BLaER1 treated with 17β-estradiol and CSF1 and Interleukin-3, amounts not matched to agents 10 nM and 100 nM (cell line): ENCODE results near the gene CMSS1.

Experiments
- H3K27ac ChIP-seq, 11 experiments: shearing (Covaris generic); formaldehyde crosslinking; 2 replicates each; pipeline ENCODE4 v1.8.1; 2022
- H3K27me3 ChIP-seq, 11 experiments: shearing (Covaris generic); formaldehyde crosslinking; 2 replicates each; pipeline ENCODE4 v1.8.1; 2022
- H3K36me3 ChIP-seq, 11 experiments: shearing (Covaris generic); formaldehyde crosslinking; 2 replicates each; pipeline ENCODE4 v1.8.1; 2022
- H3K4me1 ChIP-seq, 10 experiments: shearing (Covaris generic); formaldehyde crosslinking; 2 replicates each; pipeline ENCODE4 v1.8.1; 2022
- H3K4me2 ChIP-seq, 11 experiments: shearing (Covaris generic); formaldehyde crosslinking; 2 replicates each; pipeline ENCODE4 v1.8.1; 2022
- H3K4me3 ChIP-seq, 10 experiments: shearing (Covaris generic); formaldehyde crosslinking; 2 replicates each; pipeline ENCODE4 v1.8.1; 2022
- H3K9ac ChIP-seq, 11 experiments: shearing (Covaris generic); formaldehyde crosslinking; 2 replicates each; pipeline ENCODE4 v1.8.1; 2022
- H3K9me3 ChIP-seq, 11 experiments: shearing (Covaris generic); formaldehyde crosslinking; replicated peaks in 1 of 11; 2 replicates each; pipeline ENCODE4 v1.8.1; 2022
- H4K20me1 ChIP-seq, 11 experiments: shearing (Covaris generic); formaldehyde crosslinking; 2 replicates each; pipeline ENCODE4 v1.8.1; 2022
- Cebpa-rat ChIP-seq, 11 experiments: shearing (Covaris generic); IDR thresholded peaks; 2 replicates each; pipeline ENCODE4 v1.8.1; 2022

Gene CMSS1

DNA sequence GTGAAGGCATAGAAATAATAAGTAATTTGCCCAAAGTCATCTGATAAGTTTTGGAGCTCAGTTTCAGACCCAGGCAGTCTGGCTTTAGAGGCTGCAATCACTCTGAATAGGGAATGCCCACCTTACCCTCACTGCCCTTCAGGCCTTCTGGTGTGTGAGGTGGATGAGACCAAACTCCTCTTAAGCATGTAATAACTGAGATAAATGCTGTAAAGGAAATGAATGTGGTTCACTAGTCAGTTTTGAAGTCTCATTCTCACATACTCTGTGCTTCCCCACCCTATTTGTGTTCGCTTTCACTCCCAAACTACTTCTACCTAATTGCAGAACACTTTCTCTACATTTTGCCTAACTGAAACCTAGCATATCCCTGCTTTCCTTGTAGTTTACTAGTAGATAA is 152.5 kb downstream of the CMSS1 start:
- Histone ChIP-seq H3K4me1 (peaks cover 0 to 31% (median 0%) of the 10 kb centered on the region in 10 experiments; a peak in 4 of 20 replicates), H3K36me3 (peaks cover 0 to 4% (median 0%) of the 10 kb centered on the region in 11 experiments; a peak in 2 of 22 replicates), H3K9ac (no peak overlapping the region), H3K27me3 (no peaks in the 10 kb centered on the region), H3K4me3 (no peak overlapping the region), H3K27ac (no peak overlapping the region), H3K4me2 (no peak overlapping the region), H4K20me1 (peaks cover 0 to 35% (median 0%) of the 10 kb centered on the region in 11 experiments; a peak in 5 of 22 replicates), H3K9me3 (no peaks in the 10 kb centered on the region)
- TF ChIP-seq Cebpa-rat (IDR thresholded peaks at IDR 0.05), result no peak

DNA sequence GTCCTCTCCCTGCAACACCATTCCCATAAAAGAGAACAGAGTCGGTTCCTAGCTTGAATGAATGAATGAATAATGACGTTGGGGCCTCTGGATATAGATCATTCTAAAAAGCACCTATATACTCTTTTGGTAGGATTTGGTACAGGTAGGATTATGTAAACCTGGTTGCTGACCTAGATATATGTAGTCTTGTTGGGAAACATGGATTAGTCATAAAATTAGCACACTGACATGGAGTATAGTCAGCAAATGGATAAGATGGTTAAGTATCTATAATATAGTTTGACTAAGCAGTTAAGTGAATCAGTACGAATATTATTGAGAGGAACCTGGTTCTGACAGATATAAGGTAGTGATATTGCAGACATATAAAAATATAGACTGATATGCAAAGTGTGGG is 154.1 kb downstream of the CMSS1 start:
- H3K9me3 ChIP-seq, result no peaks in the 10 kb centered on the region
- H3K4me3 ChIP-seq, result no peak overlapping the region
- peaks cover 0 to 4% (median 0%) of the 10 kb centered on the region in 11 experiments; a peak in 2 of 22 replicates for H3K36me3 ChIP-seq
- H3K27ac ChIP-seq, result no peak overlapping the region
- peaks cover 0 to 31% (median 0%) of the 10 kb centered on the region in 10 experiments; a peak in 4 of 20 replicates for H3K4me1 ChIP-seq
- H4K20me1 ChIP-seq, result peaks cover 0 to 25% (median 0%) of the 10 kb centered on the region in 11 experiments; a peak in 4 of 22 replicates
- no peak overlapping the region for H3K4me2 ChIP-seq
- no peak for TF ChIP-seq Cebpa-rat (IDR thresholded peaks at IDR 0.05)
- no peaks in the 10 kb centered on the region for H3K27me3 ChIP-seq
- H3K9ac ChIP-seq, result no peak overlapping the region

DNA sequence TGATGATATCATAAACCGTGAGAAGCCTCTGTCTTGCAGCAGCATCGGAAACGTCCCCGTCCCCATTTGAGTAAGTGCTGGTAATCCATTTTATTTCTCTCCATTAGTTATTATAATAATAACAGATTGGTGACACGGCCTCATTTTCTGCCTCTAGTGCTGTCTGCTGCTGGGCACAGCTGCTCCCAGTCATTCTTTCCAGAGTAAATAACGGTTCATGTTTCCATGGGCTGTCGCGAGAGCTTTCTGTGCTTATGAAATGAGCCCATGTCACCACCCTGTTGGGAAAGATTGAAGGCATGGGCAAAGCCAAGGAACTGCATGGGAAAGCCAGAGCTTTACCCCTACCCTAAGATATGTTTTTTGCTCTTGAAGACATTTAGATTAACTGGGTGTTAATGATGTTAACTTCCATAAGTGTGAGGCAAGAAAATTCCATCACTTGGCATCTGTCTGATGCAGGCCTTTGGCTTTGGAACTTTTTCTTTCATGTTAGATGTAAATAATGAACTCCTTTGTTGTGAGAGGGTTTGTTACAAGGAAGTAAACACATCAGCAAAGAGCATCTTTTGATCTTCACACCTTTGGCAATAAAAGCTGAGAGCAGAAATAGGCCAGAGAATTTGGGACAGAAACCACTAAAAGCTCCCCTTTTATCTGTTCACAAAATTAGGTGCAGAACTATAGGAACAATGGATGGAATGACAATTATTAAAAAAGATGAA is 154.9 kb downstream of the CMSS1 start:
- Histone ChIP-seq H3K9ac (no peak overlapping the region), H4K20me1 (peaks cover 0 to 25% (median 0%) of the 10 kb centered on the region in 11 experiments; a peak in 4 of 22 replicates), H3K27ac (no peak overlapping the region), H3K27me3 (no peaks in the 10 kb centered on the region), H3K9me3 (peaks cover 0 to 5% (median 0%) of the 10 kb centered on the region in 11 experiments; a peak in 2 of 22 replicates), H3K4me1 (peaks cover 0 to 31% (median 0%) of the 10 kb centered on the region in 10 experiments; a peak in 4 of 20 replicates), H3K36me3 (peaks cover 0 to 6% (median 0%) of the 10 kb centered on the region in 11 experiments; a peak in 3 of 22 replicates), H3K4me3 (no peak overlapping the region), H3K4me2 (no peak overlapping the region)
- no peak for TF ChIP-seq Cebpa-rat (IDR thresholded peaks at IDR 0.05)

DNA sequence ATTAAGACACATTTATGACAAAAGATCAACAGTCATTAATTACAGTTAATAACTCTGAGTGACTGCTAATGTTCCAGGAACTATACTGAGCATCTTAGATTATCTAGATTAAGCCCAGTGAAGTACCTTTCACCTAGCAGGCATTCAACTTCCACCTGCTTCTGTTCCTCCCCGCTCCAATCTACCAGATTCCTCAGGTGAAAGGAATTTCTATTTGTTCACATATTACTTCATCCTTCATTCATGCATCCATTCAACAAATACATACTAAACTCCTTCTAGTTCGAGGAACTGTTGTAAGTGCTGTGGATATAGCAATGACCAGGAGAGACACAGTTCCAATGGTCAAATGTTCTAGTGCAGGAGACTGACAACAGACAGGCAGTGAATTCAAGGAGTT is 157.3 kb downstream of the CMSS1 start:
- H3K4me3 ChIP-seq, result no peak overlapping the region
- H3K27me3 ChIP-seq, result no peaks in the 10 kb centered on the region
- no peak overlapping the region for H3K27ac ChIP-seq
- no peak overlapping the region for H3K9ac ChIP-seq
- H4K20me1 ChIP-seq, result peaks cover 0 to 13% (median 0%) of the 10 kb centered on the region in 11 experiments; a peak in 5 of 22 replicates
- H3K9me3 ChIP-seq, result peaks cover 0 to 8% (median 0%) of the 10 kb centered on the region in 11 experiments; a peak in 4 of 22 replicates
- no peak for TF ChIP-seq Cebpa-rat (IDR thresholded peaks at IDR 0.05)
- H3K4me1 ChIP-seq, result peaks cover 0 to 14% (median 0%) of the 10 kb centered on the region in 10 experiments; a peak in 1 of 20 replicates
- no peak overlapping the region for H3K4me2 ChIP-seq
- H3K36me3 ChIP-seq, result peaks cover 0 to 6% (median 0%) of the 10 kb centered on the region in 11 experiments; a peak in 3 of 22 replicates

DNA sequence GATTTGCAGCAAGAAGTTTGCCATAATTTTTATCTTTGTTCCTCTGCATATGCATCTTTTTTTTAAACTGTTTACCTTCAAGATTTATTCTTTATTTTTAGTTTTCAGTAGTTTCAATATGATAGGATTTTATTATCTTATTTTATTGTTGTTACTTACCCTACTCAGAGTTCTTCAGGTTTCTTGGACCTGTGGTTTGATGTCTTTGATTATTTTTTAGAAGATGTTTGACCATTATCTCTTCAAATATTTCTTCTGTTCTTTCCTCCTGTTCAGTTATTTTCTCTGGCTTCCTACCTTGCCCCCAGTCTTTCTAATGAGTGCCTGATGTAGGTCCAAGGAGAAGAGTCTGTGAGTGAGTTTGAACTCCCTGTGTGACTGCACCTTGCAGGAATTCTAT is 158.9 kb downstream of the CMSS1 start:
- peaks cover 0 to 1% (median 0%) of the 10 kb centered on the region in 10 experiments; a peak in 1 of 20 replicates for H3K4me1 ChIP-seq
- no peaks in the 10 kb centered on the region for H3K27me3 ChIP-seq
- no peak overlapping the region for H3K27ac ChIP-seq
- no peak overlapping the region for H3K4me2 ChIP-seq
- no peak for TF ChIP-seq Cebpa-rat (IDR thresholded peaks at IDR 0.05)
- H4K20me1 ChIP-seq, result peaks cover 0 to 22% (median 0%) of the 10 kb centered on the region in 11 experiments; a peak in 5 of 22 replicates
- H3K4me3 ChIP-seq, result no peak overlapping the region
- peaks cover 0 to 8% (median 0%) of the 10 kb centered on the region in 11 experiments; a peak in 4 of 22 replicates for H3K9me3 ChIP-seq
- H3K36me3 ChIP-seq, result peaks cover 0 to 6% (median 0%) of the 10 kb centered on the region in 11 experiments; a peak in 3 of 22 replicates
- H3K9ac ChIP-seq, result no peak overlapping the region

DNA sequence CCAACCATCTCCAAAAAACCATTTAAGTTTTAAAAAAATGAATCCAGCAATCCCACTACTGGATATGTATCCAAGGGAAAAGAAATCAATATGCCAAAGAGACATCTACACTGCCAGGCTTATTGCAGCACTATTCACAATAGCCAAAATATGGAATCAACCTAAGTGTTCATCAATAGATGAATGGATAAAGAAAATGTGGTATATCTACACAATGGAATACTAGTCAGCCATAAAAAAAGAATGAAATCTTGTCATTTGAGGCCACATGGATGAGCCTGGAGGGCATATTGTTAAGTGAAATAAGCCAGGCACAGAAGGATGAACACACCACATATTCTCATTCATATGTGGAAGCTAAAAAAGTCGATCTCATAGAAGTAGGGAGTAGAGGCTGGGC is 160.6 kb downstream of the CMSS1 start:
- Histone ChIP-seq H3K27ac (no peak overlapping the region), H4K20me1 (peaks cover 0 to 15% (median 0%) of the 10 kb centered on the region in 11 experiments; a peak in 5 of 22 replicates), H3K9ac (no peak overlapping the region), H3K27me3 (no peaks in the 10 kb centered on the region), H3K4me3 (no peak overlapping the region), H3K4me1 (peaks cover 0 to 7% (median 0%) of the 10 kb centered on the region in 10 experiments; a peak in 2 of 20 replicates), H3K4me2 (no peak overlapping the region), H3K36me3 (peaks cover 0 to 6% (median 0%) of the 10 kb centered on the region in 11 experiments; a peak in 3 of 22 replicates), H3K9me3 (peaks cover 0 to 8% (median 0%) of the 10 kb centered on the region in 11 experiments; a peak in 4 of 22 replicates)
- no peak for TF ChIP-seq Cebpa-rat (IDR thresholded peaks at IDR 0.05)

DNA sequence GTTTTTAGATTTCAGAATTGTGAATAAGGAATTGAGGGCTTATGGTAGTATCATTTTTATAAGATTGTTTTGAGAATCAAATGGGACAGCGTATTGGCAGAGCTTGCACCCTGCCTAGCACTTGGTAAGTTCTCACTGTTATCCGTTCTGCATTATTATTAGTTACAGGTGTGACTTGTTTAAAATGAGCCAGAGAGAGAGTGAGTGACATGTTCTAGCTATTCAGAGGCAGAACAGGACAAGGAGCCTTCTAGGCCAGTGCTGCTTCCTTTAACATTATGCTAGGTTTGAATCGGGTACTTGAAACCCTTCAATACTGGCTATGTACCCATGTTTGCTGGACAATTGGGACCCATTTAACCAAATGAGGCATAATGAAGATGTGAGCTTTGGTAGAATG is 162.9 kb downstream of the CMSS1 start:
- Histone ChIP-seq H3K9me3 (peaks cover 0 to 8% (median 0%) of the 10 kb centered on the region in 11 experiments; a peak in 4 of 22 replicates), H4K20me1 (peaks cover 0 to 15% (median 0%) of the 10 kb centered on the region in 11 experiments; a peak in 5 of 22 replicates), H3K4me1 (peaks cover 0 to 7% (median 0%) of the 10 kb centered on the region in 10 experiments; a peak in 2 of 20 replicates), H3K27me3 (no peaks in the 10 kb centered on the region), H3K4me3 (no peak overlapping the region), H3K9ac (no peak overlapping the region), H3K4me2 (no peak overlapping the region), H3K27ac (no peak overlapping the region), H3K36me3 (peaks cover 0 to 6% (median 0%) of the 10 kb centered on the region in 11 experiments; a peak in 3 of 22 replicates)
- TF ChIP-seq Cebpa-rat (IDR thresholded peaks at IDR 0.05), result no peak

DNA sequence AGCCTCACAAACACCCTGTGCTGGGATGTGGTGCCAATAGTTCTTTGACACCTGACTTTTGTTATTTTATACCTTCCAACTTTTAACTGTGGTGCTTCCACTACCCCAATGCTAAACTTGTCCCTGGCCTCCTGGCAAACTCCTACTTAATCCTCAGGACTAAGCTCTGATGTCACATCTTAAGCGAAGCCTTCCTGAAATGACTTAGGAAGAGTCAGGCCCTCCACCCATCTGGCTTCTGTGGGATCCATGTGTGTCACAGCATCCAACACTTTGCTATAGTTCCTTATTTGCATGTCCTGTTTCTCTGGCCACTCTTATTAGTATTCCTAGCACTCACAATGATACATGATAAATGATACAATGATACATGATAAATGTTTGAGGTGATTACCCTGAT is 163.5 kb downstream of the CMSS1 start:
- peaks cover 0 to 6% (median 0%) of the 10 kb centered on the region in 11 experiments; a peak in 3 of 22 replicates for H3K36me3 ChIP-seq
- no peak overlapping the region for H3K27ac ChIP-seq

DNA sequence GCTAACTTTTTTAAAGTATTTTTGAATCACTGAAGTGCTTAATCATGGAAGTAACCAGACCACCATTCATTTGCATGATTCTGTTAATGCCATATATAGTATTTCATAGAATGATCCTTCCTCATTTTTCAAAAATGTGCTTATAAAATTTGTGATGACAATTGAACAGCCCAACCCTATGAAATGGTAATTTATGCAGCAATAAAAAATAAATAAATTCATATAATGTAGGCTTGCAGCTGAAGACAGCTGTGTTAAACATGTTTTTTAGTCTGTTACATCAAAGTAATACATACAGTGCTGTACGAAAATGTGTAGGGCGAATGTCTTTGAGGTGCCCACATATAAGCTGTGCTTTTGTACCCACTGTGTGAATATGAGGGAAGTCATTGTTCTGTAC is 165.0 kb downstream of the CMSS1 start:
- H3K4me1 ChIP-seq, result peaks cover 0 to 7% (median 0%) of the 10 kb centered on the region in 10 experiments; a peak in 2 of 20 replicates
- H3K27ac ChIP-seq, result no peak overlapping the region
- peaks cover 0 to 4% (median 0%) of the 10 kb centered on the region in 11 experiments; a peak in 1 of 22 replicates for H3K36me3 ChIP-seq
- no peaks in the 10 kb centered on the region for H3K27me3 ChIP-seq
- no peak for TF ChIP-seq Cebpa-rat (IDR thresholded peaks at IDR 0.05)
- peaks cover 0 to 15% (median 0%) of the 10 kb centered on the region in 11 experiments; a peak in 5 of 22 replicates for H4K20me1 ChIP-seq
- H3K4me3 ChIP-seq, result no peak overlapping the region
- peaks cover 0 to 6% (median 0%) of the 10 kb centered on the region in 11 experiments; a peak in 3 of 22 replicates for H3K9me3 ChIP-seq
- no peak overlapping the region for H3K4me2 ChIP-seq
- no peak overlapping the region for H3K9ac ChIP-seq

More for the DNA sequence above, 163.5 kb downstream of the CMSS1 start:
- H3K9ac ChIP-seq, result no peak overlapping the region
- H3K9me3 ChIP-seq, result peaks cover 0 to 8% (median 0%) of the 10 kb centered on the region in 11 experiments; a peak in 4 of 22 replicates
- H4K20me1 ChIP-seq, result peaks cover 0 to 15% (median 0%) of the 10 kb centered on the region in 11 experiments; a peak in 5 of 22 replicates
- H3K27me3 ChIP-seq, result no peaks in the 10 kb centered on the region
- H3K4me3 ChIP-seq, result no peak overlapping the region
- H3K4me1 ChIP-seq, result peaks cover 0 to 7% (median 0%) of the 10 kb centered on the region in 10 experiments; a peak in 2 of 20 replicates
- no peak for TF ChIP-seq Cebpa-rat (IDR thresholded peaks at IDR 0.05)
- no peak overlapping the region for H3K4me2 ChIP-seq
